GM12891 (cell line): ENCODE results near the gene IFT80.

Experiments
- PAX5 ChIP-seq: IDR thresholded peaks from 2 replicates; pipeline ENCODE4 v1.6.1; 2011; ENCODE audit warnings: low read length, moderate library complexity, mild to moderate bottlenecking; ENCODE audit not compliant: insufficient read depth, severe bottlenecking
- POLR2A ChIP-seq: IDR thresholded peaks from 2 replicates; pipeline ENCODE4 v1.6.1; 2011; ENCODE audit warnings: low read depth, low read length, control low read depth
- POLR2AphosphoS5 ChIP-seq: IDR thresholded peaks from 2 replicates; pipeline ENCODE4 v1.6.1; 2011; ENCODE audit warnings: low read depth, low read length, control low read depth
- POU2F2 ChIP-seq: IDR thresholded peaks from 2 replicates; pipeline ENCODE4 v1.6.1; 2011; ENCODE audit warnings: low read depth, mild to moderate bottlenecking, control low read depth, low read length, moderate library complexity
- SPI1 ChIP-seq: IDR thresholded peaks from 2 replicates; pipeline ENCODE4 v1.6.1; 2011; ENCODE audit warnings: low read depth, low read length, control low read depth
- TAF1 ChIP-seq: IDR thresholded peaks from 2 replicates; pipeline ENCODE4 v1.6.1; 2011; ENCODE audit warnings: low read depth, low read length, control low read depth

GRCh38 chr3:160247766-160248165 is 151.3 kb downstream of the IFT80 start:
- TF ChIP-seq POLR2A (no peak), POLR2AphosphoS5 (no peak), TAF1 (no peak), SPI1 (no peak), POU2F2 (no peak), PAX5 (no peak)
